HL-60/S4 treated with phorbol 12-myristate 13-acetate at 8.2 ng/mL for 4 days and 3 days (cell line): Measurements from ENCODE around the gene SF1.

Experiments
- in situ Hi-C: fragments of 300-500 bp; cut with MboI; formaldehyde crosslinking; loops from 2 replicates; pipeline ENCODE4 v1.15.0; 2022; ENCODE audit warnings: low sequenced_read_pairs

Gene SF1

GRCh38 chr11:64714666-64715065 lies 63.7 kb downstream of the SF1 start:
- in situ Hi-C loops, result no loop called here
